GM23338 (cell line): ENCODE results near the gene NT5C2.

Experiments used
- CREB1 ChIP-seq: fragments of 250-450 bp; sonication (Bioruptor Pico); IDR thresholded peaks from 2 replicates; pipeline ENCODE4 v1.5.0; 2020; ENCODE audit warnings: low read depth, mild to moderate bottlenecking, moderate library complexity
- CTCF ChIP-seq, 2 experiments: fragments of 200-600 bp in 1 of 2; sonication (generic) in 1 of 2; conservative IDR thresholded peaks; 2 replicates each; pipeline versions ENCODE4 v1.5.1 to v1.6.1; 2016 to 2017; ENCODE audit warnings: antibody characterized with exemption in 2 of 2, low read depth in 2 of 2, mild to moderate bottlenecking in 2 of 2, moderate library complexity in 1 of 2
- EZH2 ChIP-seq: fragments of 200-600 bp; sonication (generic); IDR thresholded peaks from one replicate; pipeline ENCODE4 v1.8.0; 2017; ENCODE audit warnings: antibody characterized with exemption, mild to moderate bottlenecking, low read depth; ENCODE audit not compliant: unreplicated experiment
- EZH2phosphoT487 ChIP-seq: fragments of 200-600 bp; sonication (generic); IDR thresholded peaks from one replicate; pipeline ENCODE4 v1.8.1; 2018; ENCODE audit warnings: antibody characterized with exemption; ENCODE audit not compliant: unreplicated experiment
- JUNB ChIP-seq: IDR thresholded peaks from one replicate; pipeline ENCODE4 v1.6.1; 2016; ENCODE audit warnings: antibody characterized with exemption; ENCODE audit not compliant: unreplicated experiment
- NANOG ChIP-seq: IDR thresholded peaks from 2 replicates; pipeline ENCODE4 v1.6.1; 2016; ENCODE audit warnings: antibody characterized with exemption, borderline replicate concordance
- POLR2AphosphoS5 ChIP-seq: IDR thresholded peaks from 2 replicates; pipeline ENCODE4 v1.6.1; 2016; ENCODE audit warnings: antibody characterized with exemption, low read depth
- STAT1 ChIP-seq: IDR thresholded peaks from one replicate; pipeline ENCODE4 v1.6.1; 2016; ENCODE audit warnings: antibody characterized with exemption; ENCODE audit not compliant: unreplicated experiment
- ZNF331 ChIP-seq: fragments of 250-450 bp; sonication (Bioruptor Pico); IDR thresholded peaks from 2 replicates; pipeline ENCODE4 v1.5.0; 2020; ENCODE audit warnings: low read depth, mild to moderate bottlenecking, moderate library complexity
- TF ChIP-seq, protein P1 (sequence below): IDR thresholded peaks from one replicate; pipeline ENCODE4 v1.6.1; 2018; ENCODE audit warnings: antibody characterized with exemption; ENCODE audit not compliant: unreplicated experiment

DNA sequence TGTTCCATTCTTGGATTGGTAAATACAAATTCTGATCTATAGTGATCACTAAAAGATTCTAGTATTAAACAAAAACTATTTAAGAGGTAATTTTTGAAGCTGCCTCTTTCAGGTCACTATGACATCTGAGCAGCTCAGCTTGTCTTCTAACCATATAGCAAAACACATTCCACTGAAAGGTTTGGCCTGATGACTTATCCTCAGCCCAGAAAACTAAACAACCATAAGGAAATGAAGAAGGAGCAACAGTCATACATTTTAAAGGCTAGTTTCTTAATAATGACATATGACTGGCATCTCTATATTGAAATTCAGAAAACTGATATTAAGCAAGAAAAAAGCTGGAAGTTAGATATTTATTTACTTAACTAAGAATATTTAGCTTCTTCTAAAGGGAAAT lies 24.6 kb downstream of the NT5C2 start:
- TF ChIP-seq CTCF (conservative IDR thresholded peaks at IDR 0.05; ENCODE audit: low read depth in 2 of 2) (no peak), EZH2phosphoT487 (no peak), EZH2 (no peak), POLR2AphosphoS5 (no peak), STAT1 (no peak), CREB1 (no peak), ZNF331 (CRISPR knock-in tag) (no peak), NANOG (no peak), JUNB (no peak)
- TF ChIP-seq, protein P1, sequence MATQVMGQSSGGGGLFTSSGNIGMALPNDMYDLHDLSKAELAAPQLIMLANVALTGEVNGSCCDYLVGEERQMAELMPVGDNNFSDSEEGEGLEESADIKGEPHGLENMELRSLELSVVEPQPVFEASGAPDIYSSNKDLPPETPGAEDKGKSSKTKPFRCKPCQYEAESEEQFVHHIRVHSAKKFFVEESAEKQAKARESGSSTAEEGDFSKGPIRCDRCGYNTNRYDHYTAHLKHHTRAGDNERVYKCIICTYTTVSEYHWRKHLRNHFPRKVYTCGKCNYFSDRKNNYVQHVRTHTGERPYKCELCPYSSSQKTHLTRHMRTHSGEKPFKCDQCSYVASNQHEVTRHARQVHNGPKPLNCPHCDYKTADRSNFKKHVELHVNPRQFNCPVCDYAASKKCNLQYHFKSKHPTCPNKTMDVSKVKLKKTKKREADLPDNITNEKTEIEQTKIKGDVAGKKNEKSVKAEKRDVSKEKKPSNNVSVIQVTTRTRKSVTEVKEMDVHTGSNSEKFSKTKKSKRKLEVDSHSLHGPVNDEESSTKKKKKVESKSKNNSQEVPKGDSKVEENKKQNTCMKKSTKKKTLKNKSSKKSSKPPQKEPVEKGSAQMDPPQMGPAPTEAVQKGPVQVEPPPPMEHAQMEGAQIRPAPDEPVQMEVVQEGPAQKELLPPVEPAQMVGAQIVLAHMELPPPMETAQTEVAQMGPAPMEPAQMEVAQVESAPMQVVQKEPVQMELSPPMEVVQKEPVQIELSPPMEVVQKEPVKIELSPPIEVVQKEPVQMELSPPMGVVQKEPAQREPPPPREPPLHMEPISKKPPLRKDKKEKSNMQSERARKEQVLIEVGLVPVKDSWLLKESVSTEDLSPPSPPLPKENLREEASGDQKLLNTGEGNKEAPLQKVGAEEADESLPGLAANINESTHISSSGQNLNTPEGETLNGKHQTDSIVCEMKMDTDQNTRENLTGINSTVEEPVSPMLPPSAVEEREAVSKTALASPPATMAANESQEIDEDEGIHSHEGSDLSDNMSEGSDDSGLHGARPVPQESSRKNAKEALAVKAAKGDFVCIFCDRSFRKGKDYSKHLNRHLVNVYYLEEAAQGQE, result no peak
